ENCODE measurements around the gene MSANTD2. TPM values are rescaled to one million over a fixed set of nuclear protein-coding genes. Genes with fewer than 3 reads are reported as not detected.

Gene MSANTD2
- total and polyA plus RNA-seq, 2 experiments from 2014 or later, result 18.7 to 34.4 TPM

DNA sequence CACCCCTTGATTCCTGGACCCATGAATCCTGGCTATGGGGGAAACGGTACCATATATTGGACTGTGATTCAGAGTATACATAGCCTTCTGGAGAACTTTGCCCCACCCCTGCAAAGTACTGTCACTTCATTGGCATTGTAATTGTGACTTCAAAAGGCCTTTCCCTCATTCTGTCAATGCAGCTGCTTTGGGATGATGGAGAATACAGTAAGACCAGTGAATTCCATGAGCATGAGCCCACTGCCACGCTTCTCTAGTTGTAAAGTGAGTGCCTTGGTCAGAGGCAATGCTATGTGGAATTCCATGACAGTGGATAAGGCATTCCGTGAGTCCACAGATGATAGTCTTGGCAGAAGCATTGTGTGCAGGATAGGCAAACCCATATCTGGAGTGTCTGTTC, 25.7 kb upstream of the MSANTD2 start:
- H3K27me3 ChIP-seq (ENCODE audit: insufficient read depth), result no peaks in the 10 kb centered on the region
- H3K36me3 Mint-ChIP-seq (ENCODE audit: low read depth), result no peaks in the 10 kb centered on the region
- H3K4me3 Mint-ChIP-seq, result no peak overlapping the region
- 0 out of 2 replicates have a peak, but pooled peaks cover 3% of the 10 kb centered on the region for H3K9me2 ChIP-seq (ENCODE audit: insufficient read depth)
- no peaks in the 10 kb centered on the region for H3K27me3 Mint-ChIP-seq (ENCODE audit: insufficient read depth, low read depth, poor library complexity)
- no peak overlapping the region for H3K4me3 ChIP-seq
- DNase-seq (ENCODE audit: low spot score), result no peak
- H3K27ac Mint-ChIP-seq, result no peak overlapping the region
- H3K4me1 ChIP-seq (ENCODE audit: insufficient read depth), result no peaks in the 10 kb centered on the region
- no peak overlapping the region for H3K4me2 ChIP-seq
- H3K79me2 ChIP-seq (replicated peaks; ENCODE audit: insufficient read depth), result no peaks in the 10 kb centered on the region
- TF ChIP-seq, protein P1, sequence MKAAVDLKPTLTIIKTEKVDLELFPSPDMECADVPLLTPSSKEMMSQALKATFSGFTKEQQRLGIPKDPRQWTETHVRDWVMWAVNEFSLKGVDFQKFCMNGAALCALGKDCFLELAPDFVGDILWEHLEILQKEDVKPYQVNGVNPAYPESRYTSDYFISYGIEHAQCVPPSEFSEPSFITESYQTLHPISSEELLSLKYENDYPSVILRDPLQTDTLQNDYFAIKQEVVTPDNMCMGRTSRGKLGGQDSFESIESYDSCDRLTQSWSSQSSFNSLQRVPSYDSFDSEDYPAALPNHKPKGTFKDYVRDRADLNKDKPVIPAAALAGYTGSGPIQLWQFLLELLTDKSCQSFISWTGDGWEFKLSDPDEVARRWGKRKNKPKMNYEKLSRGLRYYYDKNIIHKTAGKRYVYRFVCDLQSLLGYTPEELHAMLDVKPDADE (IDR thresholded peaks at IDR 0.05), result no peak
- TF ChIP-seq NANOG (IDR thresholded peaks at IDR 0.05; ENCODE audit: borderline replicate concordance), result no peak
- no peak for TF ChIP-seq EZH2phosphoT487 (IDR thresholded peaks at IDR 0.05; ENCODE audit: unreplicated experiment)
- TF ChIP-seq, protein P2, sequence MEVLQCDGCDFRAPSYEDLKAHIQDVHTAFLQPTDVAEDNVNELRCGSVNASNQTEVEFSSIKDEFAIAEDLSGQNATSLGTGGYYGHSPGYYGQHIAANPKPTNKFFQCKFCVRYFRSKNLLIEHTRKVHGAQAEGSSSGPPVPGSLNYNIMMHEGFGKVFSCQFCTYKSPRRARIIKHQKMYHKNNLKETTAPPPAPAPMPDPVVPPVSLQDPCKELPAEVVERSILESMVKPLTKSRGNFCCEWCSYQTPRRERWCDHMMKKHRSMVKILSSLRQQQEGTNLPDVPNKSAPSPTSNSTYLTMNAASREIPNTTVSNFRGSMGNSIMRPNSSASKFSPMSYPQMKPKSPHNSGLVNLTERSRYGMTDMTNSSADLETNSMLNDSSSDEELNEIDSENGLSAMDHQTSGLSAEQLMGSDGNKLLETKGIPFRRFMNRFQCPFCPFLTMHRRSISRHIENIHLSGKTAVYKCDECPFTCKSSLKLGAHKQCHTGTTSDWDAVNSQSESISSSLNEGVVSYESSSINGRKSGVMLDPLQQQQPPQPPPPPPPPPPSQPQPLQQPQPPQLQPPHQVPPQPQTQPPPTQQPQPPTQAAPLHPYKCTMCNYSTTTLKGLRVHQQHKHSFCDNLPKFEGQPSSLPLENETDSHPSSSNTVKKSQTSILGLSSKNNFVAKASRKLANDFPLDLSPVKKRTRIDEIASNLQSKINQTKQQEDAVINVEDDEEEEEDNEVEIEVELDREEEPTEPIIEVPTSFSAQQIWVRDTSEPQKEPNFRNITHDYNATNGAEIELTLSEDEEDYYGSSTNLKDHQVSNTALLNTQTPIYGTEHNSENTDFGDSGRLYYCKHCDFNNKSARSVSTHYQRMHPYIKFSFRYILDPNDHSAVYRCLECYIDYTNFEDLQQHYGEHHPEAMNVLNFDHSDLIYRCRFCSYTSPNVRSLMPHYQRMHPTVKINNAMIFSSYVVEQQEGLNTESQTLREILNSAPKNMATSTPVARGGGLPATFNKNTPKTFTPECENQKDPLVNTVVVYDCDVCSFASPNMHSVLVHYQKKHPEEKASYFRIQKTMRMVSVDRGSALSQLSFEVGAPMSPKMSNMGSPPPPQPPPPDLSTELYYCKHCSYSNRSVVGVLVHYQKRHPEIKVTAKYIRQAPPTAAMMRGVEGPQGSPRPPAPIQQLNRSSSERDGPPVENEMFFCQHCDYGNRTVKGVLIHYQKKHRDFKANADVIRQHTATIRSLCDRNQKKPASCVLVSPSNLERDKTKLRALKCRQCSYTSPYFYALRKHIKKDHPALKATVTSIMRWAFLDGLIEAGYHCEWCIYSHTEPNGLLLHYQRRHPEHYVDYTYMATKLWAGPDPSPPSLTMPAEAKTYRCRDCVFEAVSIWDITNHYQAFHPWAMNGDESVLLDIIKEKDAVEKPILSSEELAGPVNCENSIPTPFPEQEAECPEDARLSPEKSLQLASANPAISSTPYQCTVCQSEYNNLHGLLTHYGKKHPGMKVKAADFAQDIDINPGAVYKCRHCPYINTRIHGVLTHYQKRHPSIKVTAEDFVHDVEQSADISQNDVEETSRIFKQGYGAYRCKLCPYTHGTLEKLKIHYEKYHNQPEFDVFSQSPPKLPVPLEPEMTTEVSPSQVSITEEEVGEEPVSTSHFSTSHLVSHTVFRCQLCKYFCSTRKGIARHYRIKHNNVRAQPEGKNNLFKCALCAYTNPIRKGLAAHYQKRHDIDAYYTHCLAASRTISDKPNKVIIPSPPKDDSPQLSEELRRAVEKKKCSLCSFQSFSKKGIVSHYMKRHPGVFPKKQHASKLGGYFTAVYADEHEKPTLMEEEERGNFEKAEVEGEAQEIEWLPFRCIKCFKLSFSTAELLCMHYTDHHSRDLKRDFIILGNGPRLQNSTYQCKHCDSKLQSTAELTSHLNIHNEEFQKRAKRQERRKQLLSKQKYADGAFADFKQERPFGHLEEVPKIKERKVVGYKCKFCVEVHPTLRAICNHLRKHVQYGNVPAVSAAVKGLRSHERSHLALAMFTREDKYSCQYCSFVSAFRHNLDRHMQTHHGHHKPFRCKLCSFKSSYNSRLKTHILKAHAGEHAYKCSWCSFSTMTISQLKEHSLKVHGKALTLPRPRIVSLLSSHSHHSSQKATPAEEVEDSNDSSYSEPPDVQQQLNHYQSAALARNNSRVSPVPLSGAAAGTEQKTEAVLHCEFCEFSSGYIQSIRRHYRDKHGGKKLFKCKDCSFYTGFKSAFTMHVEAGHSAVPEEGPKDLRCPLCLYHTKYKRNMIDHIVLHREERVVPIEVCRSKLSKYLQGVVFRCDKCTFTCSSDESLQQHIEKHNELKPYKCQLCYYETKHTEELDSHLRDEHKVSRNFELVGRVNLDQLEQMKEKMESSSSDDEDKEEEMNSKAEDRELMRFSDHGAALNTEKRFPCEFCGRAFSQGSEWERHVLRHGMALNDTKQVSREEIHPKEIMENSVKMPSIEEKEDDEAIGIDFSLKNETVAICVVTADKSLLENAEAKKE (CRISPR knock-in tag; IDR thresholded peaks at IDR 0.05), result no peak
- no peak for TF ChIP-seq POLR2AphosphoS5 (IDR thresholded peaks at IDR 0.05; ENCODE audit: low read depth)
- no peak for TF ChIP-seq JUNB (IDR thresholded peaks at IDR 0.05; ENCODE audit: unreplicated experiment)
- TF ChIP-seq EZH2 (IDR thresholded peaks at IDR 0.05; ENCODE audit: low read depth, unreplicated experiment), result no peak
- TF ChIP-seq CREB1 (CRISPR knock-in tag; IDR thresholded peaks at IDR 0.05; ENCODE audit: low read depth), result no peak
- TF ChIP-seq STAT1 (IDR thresholded peaks at IDR 0.05; ENCODE audit: unreplicated experiment), result no peak
- TF ChIP-seq, protein P3, sequence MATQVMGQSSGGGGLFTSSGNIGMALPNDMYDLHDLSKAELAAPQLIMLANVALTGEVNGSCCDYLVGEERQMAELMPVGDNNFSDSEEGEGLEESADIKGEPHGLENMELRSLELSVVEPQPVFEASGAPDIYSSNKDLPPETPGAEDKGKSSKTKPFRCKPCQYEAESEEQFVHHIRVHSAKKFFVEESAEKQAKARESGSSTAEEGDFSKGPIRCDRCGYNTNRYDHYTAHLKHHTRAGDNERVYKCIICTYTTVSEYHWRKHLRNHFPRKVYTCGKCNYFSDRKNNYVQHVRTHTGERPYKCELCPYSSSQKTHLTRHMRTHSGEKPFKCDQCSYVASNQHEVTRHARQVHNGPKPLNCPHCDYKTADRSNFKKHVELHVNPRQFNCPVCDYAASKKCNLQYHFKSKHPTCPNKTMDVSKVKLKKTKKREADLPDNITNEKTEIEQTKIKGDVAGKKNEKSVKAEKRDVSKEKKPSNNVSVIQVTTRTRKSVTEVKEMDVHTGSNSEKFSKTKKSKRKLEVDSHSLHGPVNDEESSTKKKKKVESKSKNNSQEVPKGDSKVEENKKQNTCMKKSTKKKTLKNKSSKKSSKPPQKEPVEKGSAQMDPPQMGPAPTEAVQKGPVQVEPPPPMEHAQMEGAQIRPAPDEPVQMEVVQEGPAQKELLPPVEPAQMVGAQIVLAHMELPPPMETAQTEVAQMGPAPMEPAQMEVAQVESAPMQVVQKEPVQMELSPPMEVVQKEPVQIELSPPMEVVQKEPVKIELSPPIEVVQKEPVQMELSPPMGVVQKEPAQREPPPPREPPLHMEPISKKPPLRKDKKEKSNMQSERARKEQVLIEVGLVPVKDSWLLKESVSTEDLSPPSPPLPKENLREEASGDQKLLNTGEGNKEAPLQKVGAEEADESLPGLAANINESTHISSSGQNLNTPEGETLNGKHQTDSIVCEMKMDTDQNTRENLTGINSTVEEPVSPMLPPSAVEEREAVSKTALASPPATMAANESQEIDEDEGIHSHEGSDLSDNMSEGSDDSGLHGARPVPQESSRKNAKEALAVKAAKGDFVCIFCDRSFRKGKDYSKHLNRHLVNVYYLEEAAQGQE (IDR thresholded peaks at IDR 0.05; ENCODE audit: unreplicated experiment), result no peak
- TF ChIP-seq ZNF114 (CRISPR knock-in tag; IDR thresholded peaks at IDR 0.05), result no peak
- no peak for TF ChIP-seq ZNF331 (CRISPR knock-in tag; IDR thresholded peaks at IDR 0.05; ENCODE audit: low read depth)
- TF ChIP-seq, protein P4, sequence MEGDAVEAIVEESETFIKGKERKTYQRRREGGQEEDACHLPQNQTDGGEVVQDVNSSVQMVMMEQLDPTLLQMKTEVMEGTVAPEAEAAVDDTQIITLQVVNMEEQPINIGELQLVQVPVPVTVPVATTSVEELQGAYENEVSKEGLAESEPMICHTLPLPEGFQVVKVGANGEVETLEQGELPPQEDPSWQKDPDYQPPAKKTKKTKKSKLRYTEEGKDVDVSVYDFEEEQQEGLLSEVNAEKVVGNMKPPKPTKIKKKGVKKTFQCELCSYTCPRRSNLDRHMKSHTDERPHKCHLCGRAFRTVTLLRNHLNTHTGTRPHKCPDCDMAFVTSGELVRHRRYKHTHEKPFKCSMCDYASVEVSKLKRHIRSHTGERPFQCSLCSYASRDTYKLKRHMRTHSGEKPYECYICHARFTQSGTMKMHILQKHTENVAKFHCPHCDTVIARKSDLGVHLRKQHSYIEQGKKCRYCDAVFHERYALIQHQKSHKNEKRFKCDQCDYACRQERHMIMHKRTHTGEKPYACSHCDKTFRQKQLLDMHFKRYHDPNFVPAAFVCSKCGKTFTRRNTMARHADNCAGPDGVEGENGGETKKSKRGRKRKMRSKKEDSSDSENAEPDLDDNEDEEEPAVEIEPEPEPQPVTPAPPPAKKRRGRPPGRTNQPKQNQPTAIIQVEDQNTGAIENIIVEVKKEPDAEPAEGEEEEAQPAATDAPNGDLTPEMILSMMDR (conservative IDR thresholded peaks at IDR 0.05; ENCODE audit: low read depth in 2 of 2), result no peak
- H3F3A ChIP-seq (replicated peaks; ENCODE audit: low read depth), result no peaks in the 10 kb centered on the region
- H3K36me3 ChIP-seq (ENCODE audit: insufficient read depth), result no peaks in the 10 kb centered on the region
- no peak overlapping the region for H2AFZ ChIP-seq
- H3K4me1 Mint-ChIP-seq, result no peaks in the 10 kb centered on the region
- H3K27ac ChIP-seq (ENCODE audit: low read depth), result no peak overlapping the region
- no peaks in the 10 kb centered on the region for H3K9me3 Mint-ChIP-seq
- H4K20me1 ChIP-seq (replicated peaks; ENCODE audit: insufficient read depth), result no peaks in the 10 kb centered on the region
- ATAC-seq, result no peak
